22Rv1 (cell line): ENCODE data around the gene PAPLN.

ENCODE experiments used
- CTCF ChIP-seq: fragments of 450-650 bp; IDR thresholded peaks from 2 replicates; pipeline ENCODE4 v1.5.1; 2017; ENCODE audit warnings: mild to moderate bottlenecking
- ZFX ChIP-seq: fragments of 450-650 bp; IDR thresholded peaks from 2 replicates; pipeline ENCODE4 v1.6.1; 2017; ENCODE audit warnings: antibody characterized with exemption, borderline replicate concordance

GRCh38 chr14:73246387-73247150 is 9.3 kb downstream of the PAPLN start:
- no peak for TF ChIP-seq CTCF
- TF ChIP-seq ZFX = no peak
